SK-N-MC (cell line): ENCODE results near the gene BACE2.

Experiments used
- EZH2 ChIP-seq: fragments of 200-600 bp; sonication (generic); IDR thresholded peaks from one replicate; pipeline ENCODE4 v1.6.1; 2017; ENCODE audit warnings: antibody characterized with exemption
- FOXP2 ChIP-seq: optimal IDR thresholded peaks from 2 replicates; pipeline ENCODE3; 2011; ENCODE audit warnings: mild to moderate bottlenecking, moderate library complexity; ENCODE audit not compliant: insufficient read depth; ENCODE audit errors: extremely low read length, control extremely low read depth
- POLR2AphosphoS5 ChIP-seq: IDR thresholded peaks from 2 replicates; pipeline ENCODE4 v1.6.1; 2012; ENCODE audit warnings: mild to moderate bottlenecking, low read depth, low read length, borderline replicate concordance

- TF ChIP-seq POLR2AphosphoS5 (no peak), EZH2 (no peak), FOXP2 (no peak)
These were observed 19.0 kb downstream of the BACE2 start for GRCh38 chr21:41186755-41187536.
